NCI-H1105 treated with DMSO at 0.1 percent for 48 hours (cell line): ENCODE data around the gene MAN2B1.

Source experiments
- DNase-seq: peaks from one replicate; lab custom pipeline; 2025; lab: John Stamatoyannopoulos, UW

MAN2B1 gene

GRCh38 chr19:12611361-12611699 lies 55.2 kb downstream of the MAN2B1 start:
- peak; percentile 63 for DNase-seq

GRCh38 chr19:12610540-12611360 lies 55.8 kb downstream of the MAN2B1 start, which contains the start of the genes ZNF490 and ZNF791:
Gene ZNF490 (minus strand): TSS chr19:12610813. CDS start chr19:12610680, 133 bp downstream.
Gene ZNF791 (plus strand): TSS chr19:12610920. CDS start chr19:12611080, 160 bp downstream.
- peak; percentile 96 for DNase-seq

- no peak for DNase-seq
Measured at GRCh38 chr19:12607631-12608030, 58.9 kb downstream of the MAN2B1 start.

DNA sequence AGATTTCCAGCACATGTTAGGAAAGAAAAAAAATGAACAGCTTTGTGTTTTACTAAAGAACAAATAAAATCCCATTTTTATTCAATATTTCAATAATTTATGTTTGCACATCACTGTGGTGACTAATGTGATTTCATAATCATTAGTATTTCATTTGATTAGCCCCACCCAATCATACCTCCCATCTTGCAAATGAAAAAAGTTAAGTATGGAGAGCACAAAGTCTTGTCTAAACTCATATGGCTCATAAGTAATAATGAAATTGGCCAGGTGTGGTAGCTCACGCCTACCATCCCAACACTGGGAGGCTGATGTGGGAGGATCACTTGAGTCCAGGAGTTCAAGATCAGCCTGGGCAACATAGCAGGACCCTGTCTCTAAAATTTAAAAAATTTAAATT lies 59.7 kb downstream of the MAN2B1 start:
- DNase-seq: no peak

DNA sequence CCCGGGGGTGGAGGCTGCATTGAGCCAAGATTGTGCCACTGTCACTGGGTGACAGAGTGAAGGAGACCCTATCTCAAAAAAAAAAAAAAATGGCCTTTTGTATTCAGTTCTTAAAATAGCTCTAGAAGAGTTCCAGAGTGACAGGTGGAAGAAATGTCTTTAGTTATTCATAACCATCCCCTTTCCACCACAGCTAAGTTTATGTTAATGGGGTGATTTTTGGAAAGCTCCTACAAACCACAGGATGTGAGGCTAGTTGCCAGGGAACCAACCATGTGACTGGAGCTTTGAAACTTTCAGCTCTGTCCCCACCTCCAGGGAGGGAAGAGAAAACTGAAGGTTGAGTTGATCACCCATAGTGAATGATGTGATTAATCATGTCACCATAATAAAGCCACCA lies 62.8 kb downstream of the MAN2B1 start:
- DNase-seq: no peak

- DNase-seq: no peak
Measured at GRCh38 chr19:12597594-12597993, 68.9 kb downstream of the MAN2B1 start.

- DNase-seq: no peak
Measured at GRCh38 chr19:12596927-12597548, 69.5 kb downstream of the MAN2B1 start.
